Endothelial cell of umbilical vein (primary cell): ENCODE data around the gene SMC1B. TPM values are rescaled to one million over a fixed set of nuclear protein-coding genes. Genes with fewer than 3 reads are reported as not detected.
"Not testable (repeated sequence)": the region's sequence is repeated elsewhere in the genome, so short reads cannot be mapped to it uniquely, and the experiment has no call there.

Experiments
- BruUV-seq: library from RNA; stranded (reverse); fragments of 400-500 nt; replicated peaks from 2 replicates; lab custom pipeline; 2021; lab: Mats Ljungman, UMichigan
- CTCF ChIA-PET: fragments of 300-600, 350-600 bp; sonication (Branson Sonifier 250); formaldehyde crosslinking; loops from one replicate; lab custom pipeline; 2021; ENCODE audit warnings: antibody characterized with exemption, inconsistent platforms; lab: Charles Lee
- POLR2A ChIA-PET: fragments of 300-600, 350-600 bp; sonication (Branson Sonifier 250); formaldehyde crosslinking; loops from one replicate; lab custom pipeline; 2021; ENCODE audit warnings: antibody characterized with exemption, inconsistent platforms; lab: Charles Lee
- DNase-seq: peaks from one replicate; pipeline ENCODE4 v3.0.0-alpha.2; 2011; ENCODE audit warnings: low read depth, low spot score
- FAIRE-seq: peaks from 2 replicates; lab custom pipeline; 2011; peaks lifted over from hg19 to GRCh38; lab: Jason Lieb, UNC
- H2AFZ ChIP-seq: 2 replicates; pipeline ENCODE4 v1.6.0; 2012; ENCODE audit warnings: low read depth, low read length, control low read depth, inconsistent platforms
- H3K27ac ChIP-seq: 2 replicates; pipeline ENCODE4 v1.5.1; 2011; ENCODE audit warnings: low read depth, mild to moderate bottlenecking, control low read depth, low read length, moderate library complexity; ENCODE audit not compliant: insufficient read depth
- H3K27me3 ChIP-seq, 2 experiments: 2 replicates each; pipeline versions ENCODE4 v1.6.0 to v1.6.1; 2011; ENCODE audit warnings: low read length in 2 of 2, mixed read lengths in 1 of 2; ENCODE audit not compliant: control insufficient read depth in 2 of 2, insufficient read depth in 2 of 2
- H3K36me3 ChIP-seq, 2 experiments: 2 replicates in 1 of 2; 3 replicates in 1 of 2; pipeline ENCODE4 v1.5.1; 2011; ENCODE audit warnings: low read length in 2 of 2, mild to moderate bottlenecking in 1 of 2, moderate library complexity in 1 of 2; ENCODE audit not compliant: control insufficient read depth in 2 of 2, insufficient read depth in 2 of 2; ENCODE audit errors: extremely low read depth in 1 of 2
- H3K4me1 ChIP-seq: 3 replicates; pipeline ENCODE4 v1.5.1; 2011; ENCODE audit warnings: mild to moderate bottlenecking, low read length; ENCODE audit not compliant: control insufficient read depth, insufficient read depth; ENCODE audit errors: extremely low read depth
- H3K4me2 ChIP-seq: 2 replicates; pipeline ENCODE4 v1.6.1; 2011; ENCODE audit warnings: low read length, control low read depth, mixed read lengths; ENCODE audit not compliant: insufficient read depth
- H3K4me3 ChIP-seq, 3 experiments: fragments of 200-600 bp in 1 of 3; sonication (generic), shearing (Covaris generic) in 1 of 3; replicated peaks in 1 of 3; 2 replicates each; pipeline ENCODE4 v1.5.1; 2011 to 2016; ENCODE audit warnings: control low read depth in 3 of 3, low read length in 3 of 3, mild to moderate bottlenecking in 2 of 3, inconsistent platforms in 1 of 3, low read depth in 1 of 3, moderate library complexity in 1 of 3; ENCODE audit not compliant: insufficient read depth in 1 of 3
- H3K79me2 ChIP-seq: 2 replicates; pipeline ENCODE4 v1.6.0; 2012; ENCODE audit warnings: low read length, inconsistent platforms; ENCODE audit not compliant: control insufficient read depth, insufficient read depth
- H3K9ac ChIP-seq: replicated peaks from 2 replicates; pipeline ENCODE3; 2011; ENCODE audit warnings: low read length, control low read depth; ENCODE audit not compliant: insufficient read depth; ENCODE audit errors: extremely low read depth
- H3K9me1 ChIP-seq: replicated peaks from 3 replicates; pipeline ENCODE4 v1.6.0; 2011; ENCODE audit warnings: mild to moderate bottlenecking, low read length; ENCODE audit not compliant: control insufficient read depth, insufficient read depth; ENCODE audit errors: extremely low read depth
- H3K9me3 ChIP-seq: replicated peaks from 2 replicates; pipeline ENCODE4 v1.5.1; 2012; ENCODE audit warnings: low read length, inconsistent platforms; ENCODE audit not compliant: control insufficient read depth, insufficient read depth
- H4K20me1 ChIP-seq: replicated peaks from 2 replicates; pipeline ENCODE3; 2011; ENCODE audit warnings: mild to moderate bottlenecking, low read length; ENCODE audit not compliant: control insufficient read depth, insufficient read depth; ENCODE audit errors: extremely low read depth
- CTCF ChIP-seq, 2 donors: IDR thresholded peaks; 1 replicate in 1 of 2; 2 replicates in 1 of 2; pipeline ENCODE4 v1.5.1; 2011; ENCODE audit warnings: low read length in 2 of 2, mild to moderate bottlenecking in 2 of 2, moderate library complexity in 2 of 2, control low read depth in 1 of 2, inconsistent platforms in 1 of 2, low read depth in 1 of 2; ENCODE audit not compliant: insufficient read depth in 1 of 2; ENCODE audit errors: extremely low read depth in 1 of 2
- EZH2 ChIP-seq: IDR thresholded peaks from 2 replicates; pipeline ENCODE4 v1.6.1; 2012; ENCODE audit warnings: borderline replicate concordance, low read depth, mild to moderate bottlenecking, moderate library complexity, low read length, inconsistent platforms; ENCODE audit not compliant: severe bottlenecking
- FOS ChIP-seq: IDR thresholded peaks from 2 replicates; pipeline ENCODE4 v1.6.1; 2011; ENCODE audit warnings: mild to moderate bottlenecking, low read length, moderate library complexity, borderline replicate concordance; ENCODE audit not compliant: insufficient read depth
- GATA2 ChIP-seq: IDR thresholded peaks from 2 replicates; pipeline ENCODE4 v1.7.0; 2011; ENCODE audit warnings: low read depth, mild to moderate bottlenecking, moderate library complexity, mixed read lengths, low read length; ENCODE audit not compliant: insufficient read length, insufficient read depth
- JUN ChIP-seq: IDR thresholded peaks from 2 replicates; pipeline ENCODE4 v1.6.1; 2011; ENCODE audit warnings: borderline replicate concordance, low read depth; ENCODE audit not compliant: insufficient read length, insufficient read depth
- MAX ChIP-seq: IDR thresholded peaks from 2 replicates; pipeline ENCODE4 v1.6.1; 2011; ENCODE audit not compliant: insufficient read depth, insufficient read length
- MYC ChIP-seq: IDR thresholded peaks from one replicate; pipeline ENCODE4 v1.6.1; 2011; ENCODE audit warnings: mild to moderate bottlenecking, low read depth, low read length
- POLR2A ChIP-seq: IDR thresholded peaks from 2 replicates; pipeline ENCODE4 v1.6.1; 2012; ENCODE audit warnings: low read depth, mild to moderate bottlenecking, control low read depth, low read length
- POLR2AphosphoS5 ChIP-seq: IDR thresholded peaks from 2 replicates; pipeline ENCODE4 v1.6.1; 2012; ENCODE audit warnings: low read depth, mild to moderate bottlenecking, control low read depth, low read length, moderate library complexity; ENCODE audit not compliant: insufficient read depth
- dilution Hi-C: fragments of 300-500 bp; cut with MboI; formaldehyde crosslinking; loops from one replicate; pipeline ENCODE4 v1.15.0; 2019; ENCODE audit warnings: low sequenced_read_pairs; ENCODE audit not compliant: extremely low pct_ligation_motif_present
- intact Hi-C: fragments of 100-400 bp; cut with micrococcal nuclease; formaldehyde crosslinking; loops from one replicate; pipeline ENCODE4 v1.10.0; 2022
- polyA plus RNA-seq, 4 experiments: library from polyadenylated mRNA; depleted of rRNA in 3 of 4; stranded (reverse) in 3 of 4; unstranded in 1 of 4; fragments of >200 nt; gene quantifications; 2 replicates each; pipeline versions ENCODE4 v1.2.1 to v1.2.3, GENCODE V29; 2011 to 2012; ENCODE audit warnings: missing spikeins in 1 of 4
- total RNA-seq: library from RNA; stranded (reverse); gene quantifications from 2 replicates; pipeline ENCODE4 v1.2.3, GENCODE V29; 2021

Gene SMC1B
- total and polyA plus RNA-seq, 2 donors (not counting 3 experiments of a cell fraction or from before 2014, with no cell fraction given): 0.07 TPM; not detected in 1

GRCh38 chr22:45450101-45450785 is 36.8 kb upstream of the SMC1B start:
- ChIA-PET CTCF (no interaction called here), POLR2A (no interaction called here)
- H3K79me2 ChIP-seq: no peaks in the 10 kb centered on the region
- H3K9ac ChIP-seq: no peak overlapping the region
- H2AFZ ChIP-seq: no peak overlapping the region
- no peaks in the 10 kb centered on the region for H3K4me1 ChIP-seq
- peaks cover 2% of the 10 kb centered on the region in 2 experiments for H3K27me3 ChIP-seq
- no peak overlapping the region for H3K4me3 ChIP-seq
- FAIRE-seq: no peak
- dilution Hi-C loops (no loop called here), intact Hi-C loops (no loop called here)
- no TSS peak for BruUV-seq
- no peak overlapping the region for H3K27ac ChIP-seq
- no peaks in the 10 kb centered on the region for H4K20me1 ChIP-seq
- H3K4me2 ChIP-seq: no peak overlapping the region
- DNase-seq: no peak
- H3K9me3 ChIP-seq: no peaks in the 10 kb centered on the region
- TF ChIP-seq FOS (no peak), GATA2 (no peak), JUN (no peak), POLR2A (no peak), CTCF (IDR thresholded peaks at IDR 0.05; ENCODE audit: extremely low read depth in 1 of 2, insufficient read depth in 1 of 2, low read depth in 1 of 2, low read length in 2 of 2) (no peak), POLR2AphosphoS5 (no peak), EZH2 (no peak), MYC (no peak), MAX (no peak)
- H3K36me3 ChIP-seq: no peaks in the 10 kb centered on the region
- no peaks in the 10 kb centered on the region for H3K9me1 ChIP-seq

- H2AFZ ChIP-seq, dilution Hi-C loops, POLR2A ChIA-PET, H3K4me2 ChIP-seq, H3K9me1 ChIP-seq, H3K4me1 ChIP-seq, BruUV-seq, H3K9me3 ChIP-seq, CTCF ChIA-PET, H3K36me3 ChIP-seq, H3K9ac ChIP-seq, DNase-seq, H3K27me3 ChIP-seq, H4K20me1 ChIP-seq, H3K79me2 ChIP-seq, H3K27ac ChIP-seq, intact Hi-C loops, H3K4me3 ChIP-seq, FAIRE-seq: not testable (repeated sequence)
These were observed 36.0 kb upstream of the SMC1B start for GRCh38 chr22:45449442-45449841.
